ENCODE measurements around the gene PARD3. TPM values are rescaled to one million over a fixed set of nuclear protein-coding genes. Genes with fewer than 3 reads are reported as not detected.
"Not testable (repeated sequence)": the region's sequence is repeated elsewhere in the genome, so short reads cannot be mapped to it uniquely, and the experiment has no call there.

The PARD3 gene
- total RNA-seq, 1 donor from 2014 or later: 0.11 TPM

- POLR2A ChIA-PET: no interaction called here
- ATAC-seq (ENCODE audit: low read depth) (no peak), DNase-seq (no peak)
- TF ChIP-seq, protein P1, sequence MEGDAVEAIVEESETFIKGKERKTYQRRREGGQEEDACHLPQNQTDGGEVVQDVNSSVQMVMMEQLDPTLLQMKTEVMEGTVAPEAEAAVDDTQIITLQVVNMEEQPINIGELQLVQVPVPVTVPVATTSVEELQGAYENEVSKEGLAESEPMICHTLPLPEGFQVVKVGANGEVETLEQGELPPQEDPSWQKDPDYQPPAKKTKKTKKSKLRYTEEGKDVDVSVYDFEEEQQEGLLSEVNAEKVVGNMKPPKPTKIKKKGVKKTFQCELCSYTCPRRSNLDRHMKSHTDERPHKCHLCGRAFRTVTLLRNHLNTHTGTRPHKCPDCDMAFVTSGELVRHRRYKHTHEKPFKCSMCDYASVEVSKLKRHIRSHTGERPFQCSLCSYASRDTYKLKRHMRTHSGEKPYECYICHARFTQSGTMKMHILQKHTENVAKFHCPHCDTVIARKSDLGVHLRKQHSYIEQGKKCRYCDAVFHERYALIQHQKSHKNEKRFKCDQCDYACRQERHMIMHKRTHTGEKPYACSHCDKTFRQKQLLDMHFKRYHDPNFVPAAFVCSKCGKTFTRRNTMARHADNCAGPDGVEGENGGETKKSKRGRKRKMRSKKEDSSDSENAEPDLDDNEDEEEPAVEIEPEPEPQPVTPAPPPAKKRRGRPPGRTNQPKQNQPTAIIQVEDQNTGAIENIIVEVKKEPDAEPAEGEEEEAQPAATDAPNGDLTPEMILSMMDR (IDR thresholded peaks at IDR 0.05): no peak
- Mint-ChIP-seq H3K36me3 (ENCODE audit: low read depth) (no peaks in the 10 kb centered on the region), H3K27ac (no peak overlapping the region), H3K4me3 (no peak overlapping the region), H3K9me3 (peaks cover 2% of the 10 kb centered on the region), H3K4me1 (peaks cover 2% of the 10 kb centered on the region), H3K27me3 (peaks cover 1% of the 10 kb centered on the region)
- CTCF ChIA-PET: no interaction called here
- intact Hi-C loops (cut with micrococcal nuclease): no loop called here
Measured at GRCh38 chr10:34758447-34758996, 56.6 kb downstream of the PARD3 start.

DNA sequence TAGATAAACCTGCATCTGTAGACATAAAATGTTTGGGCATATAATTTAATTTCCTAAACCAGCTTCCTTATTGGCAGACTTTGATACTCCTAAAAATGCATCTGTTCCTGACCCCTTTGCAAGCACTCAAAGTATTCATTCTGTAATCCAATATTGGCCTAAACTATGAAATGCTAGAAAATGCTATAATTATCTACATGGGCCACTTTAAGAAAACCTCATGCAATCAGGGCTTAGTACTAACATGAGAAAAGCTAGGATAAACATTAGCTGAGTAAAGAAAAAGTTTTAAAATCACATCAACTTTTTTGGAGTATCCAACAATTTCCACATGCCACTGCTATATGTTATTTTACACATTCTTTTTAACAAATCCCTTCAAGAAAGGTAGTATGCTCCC lies 57.2 kb downstream of the PARD3 start:
- intact Hi-C loops (cut with micrococcal nuclease): no loop called here
- peaks cover 2% of the 10 kb centered on the region for H3K9me3 Mint-ChIP-seq
- H3K4me3 Mint-ChIP-seq: no peak overlapping the region
- no peaks in the 10 kb centered on the region for H3K36me3 Mint-ChIP-seq (ENCODE audit: low read depth)
- ATAC-seq (ENCODE audit: low read depth): no peak
- H3K27ac Mint-ChIP-seq: no peak overlapping the region
- DNase-seq: no peak
- H3K27me3 Mint-ChIP-seq: peaks cover 5% of the 10 kb centered on the region
- H3K4me1 Mint-ChIP-seq: peaks cover 2% of the 10 kb centered on the region
- POLR2A ChIA-PET: no interaction called here
- CTCF ChIA-PET: no interaction called here
- TF ChIP-seq, protein P1 (IDR thresholded peaks at IDR 0.05): no peak

DNA sequence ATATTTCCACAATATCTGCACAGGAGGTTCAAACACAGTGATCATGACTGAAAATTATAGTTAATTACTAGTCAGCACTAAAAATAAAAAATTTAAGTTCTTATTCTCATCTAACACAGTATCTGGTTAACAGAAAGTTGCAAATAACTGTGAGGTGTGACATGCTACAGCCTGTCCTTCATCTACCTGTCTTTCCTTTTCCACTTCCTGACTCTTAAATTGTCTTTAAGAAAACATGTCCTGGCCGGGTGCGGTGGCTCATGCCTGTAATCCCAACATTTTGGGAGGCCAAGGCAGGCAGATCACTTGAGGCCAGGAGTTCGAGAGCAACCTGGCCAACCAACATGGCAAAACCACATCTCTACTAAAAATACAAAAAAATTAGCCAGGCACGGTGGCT lies 57.9 kb downstream of the PARD3 start:
- POLR2A ChIA-PET; H3K4me1 Mint-ChIP-seq; H3K27me3 Mint-ChIP-seq; H3K4me3 Mint-ChIP-seq; H3K9me3 Mint-ChIP-seq; DNase-seq; CTCF ChIA-PET; intact Hi-C loops (cut with micrococcal nuclease); H3K27ac Mint-ChIP-seq; H3K36me3 Mint-ChIP-seq (ENCODE audit: low read depth); ATAC-seq (ENCODE audit: low read depth): not testable (repeated sequence)

DNA sequence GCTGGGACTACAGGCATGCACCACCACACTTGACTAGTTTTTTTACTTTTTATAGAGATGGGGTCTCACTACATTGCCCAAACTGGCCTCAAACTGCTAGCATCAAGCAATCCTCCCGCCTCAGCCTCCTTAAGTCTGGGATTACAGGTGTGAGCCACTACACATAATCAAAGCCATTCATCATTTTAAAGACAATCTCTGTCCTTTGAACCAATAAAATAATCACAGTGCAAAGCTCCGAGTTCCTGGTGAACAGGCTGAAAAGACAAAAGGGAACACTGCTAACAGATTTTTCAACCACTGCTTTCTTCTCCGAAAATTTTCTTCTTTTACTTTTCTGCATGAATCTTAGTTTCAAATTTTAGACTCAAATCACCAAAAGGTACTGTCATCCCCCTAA lies 58.5 kb downstream of the PARD3 start:
- ChIA-PET POLR2A (no interaction called here), CTCF (no interaction called here)
- DNase-seq (no peak), ATAC-seq (ENCODE audit: low read depth) (no peak)
- TF ChIP-seq, protein P1 (IDR thresholded peaks at IDR 0.05): no peak
- no peaks in the 10 kb centered on the region for H3K36me3 Mint-ChIP-seq (ENCODE audit: low read depth)
- peaks cover 5% of the 10 kb centered on the region for H3K27me3 Mint-ChIP-seq
- no peak overlapping the region for H3K4me3 Mint-ChIP-seq
- peaks cover 2% of the 10 kb centered on the region for H3K9me3 Mint-ChIP-seq
- intact Hi-C loops (cut with micrococcal nuclease): no loop called here
- H3K27ac Mint-ChIP-seq: no peak overlapping the region
- peaks cover 2% of the 10 kb centered on the region for H3K4me1 Mint-ChIP-seq

DNA sequence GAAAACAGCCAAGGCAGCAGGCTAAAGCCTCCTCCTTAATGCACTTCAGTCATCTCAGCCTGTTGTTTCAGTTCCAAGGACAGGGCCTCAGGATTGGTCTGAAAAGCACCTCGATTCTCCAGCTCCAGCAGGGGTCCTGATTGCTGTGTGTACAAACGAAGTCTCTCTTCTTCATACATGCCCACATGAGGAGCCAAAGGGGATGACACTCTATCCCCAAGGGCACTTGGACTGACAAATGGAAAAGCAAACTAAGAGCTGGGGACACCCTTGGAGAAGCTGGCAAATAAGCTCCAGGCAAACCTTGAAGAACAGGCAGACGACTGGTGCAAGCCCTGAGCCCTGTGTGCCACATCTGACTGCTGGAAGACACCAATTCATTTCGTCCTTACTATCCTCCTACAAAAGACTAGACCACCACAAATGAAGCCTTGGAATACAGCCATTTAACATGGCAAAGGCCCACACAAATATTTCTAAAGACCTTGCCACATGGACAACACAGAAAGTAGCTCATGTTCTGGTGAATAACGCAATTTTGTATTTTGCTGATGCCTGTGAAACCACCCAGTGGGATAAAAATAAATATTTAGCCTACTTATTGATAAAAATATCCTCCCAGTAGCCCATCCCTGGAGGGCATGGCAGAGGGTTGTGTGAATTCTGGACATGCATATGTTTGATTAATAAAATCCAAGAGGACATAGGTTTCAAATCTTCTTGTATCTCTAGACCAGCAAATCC lies 61.9 kb downstream of the PARD3 start:
- ATAC-seq (ENCODE audit: low read depth) (no peak), DNase-seq (no peak)
- Mint-ChIP-seq H3K9me3 (no peaks in the 10 kb centered on the region), H3K27me3 (peaks cover 5% of the 10 kb centered on the region), H3K4me1 (no peaks in the 10 kb centered on the region), H3K36me3 (ENCODE audit: low read depth) (no peaks in the 10 kb centered on the region), H3K27ac (no peak overlapping the region), H3K4me3 (no peak overlapping the region)
- ChIA-PET CTCF (no interaction called here), POLR2A (no interaction called here)
- intact Hi-C loops (cut with micrococcal nuclease): no loop called here
- TF ChIP-seq, protein P1 (IDR thresholded peaks at IDR 0.05): no peak

All from activated B cell treated with CpG ODN at 0.5 μM for 24 hours (primary cell).